HCT116 (cell line): ENCODE measurements around the gene TBRG4. TPM values are rescaled to one million over a fixed set of nuclear protein-coding genes. Genes with fewer than 3 reads are reported as not detected.

ENCODE experiments used
- ATAC-seq: fragments of 200-7000 bp; cut with Tn5 transposase; 2 replicates; pipeline ENCODE4 v1.9.1; 2020; ENCODE audit warnings: mild to moderate bottlenecking, moderate library complexity
- BruUV-seq: library from RNA; stranded (reverse); fragments of 400-500 nt; replicated peaks from 2 replicates; lab custom pipeline; 2021; lab: Mats Ljungman, UMichigan
- CTCF ChIA-PET: fragments of 300-600 bp; sonication (Branson Sonifier 250); formaldehyde crosslinking; loops from one replicate; lab custom pipeline; 2021; ENCODE audit warnings: antibody characterized with exemption; lab: Charles Lee
- POLR2A ChIA-PET: fragments of 300-600, 350-600 bp; sonication (Branson Sonifier 250); formaldehyde crosslinking; loops from one replicate; lab custom pipeline; 2021; ENCODE audit warnings: antibody characterized with exemption; lab: Charles Lee
- RAD21 ChIA-PET, 2 experiments: fragments of 300-600 bp; sonication (Branson Sonifier 250); formaldehyde crosslinking; loops; one replicate each; lab custom pipeline; 2023; ENCODE audit warnings: low total read pairs in 2 of 2; ENCODE audit not compliant: uncharacterized antibody in 2 of 2, unreplicated experiment in 2 of 2, low non-redundant PET in 1 of 2; lab: Charles Lee
- DNase-seq: peaks from one replicate; pipeline ENCODE4 v3.0.0-alpha.2; 2010; ENCODE audit warnings: low read depth, low spot score
- H2AFZ ChIP-seq: fragments of 200-600 bp; shearing (Covaris generic), sonication (generic); 2 replicates; pipeline ENCODE4 v1.6.1; 2017; ENCODE audit warnings: low read depth, mixed run types, mixed read lengths, antibody characterized with exemption, low read length; ENCODE audit not compliant: poor library complexity, severe bottlenecking
- H3K27ac ChIP-seq: 2 replicates; pipeline ENCODE4 v1.5.1; 2012; ENCODE audit warnings: low read depth, low read length
- H3K27me3 ChIP-seq: fragments of 200-600 bp; sonication (generic); 2 replicates; pipeline ENCODE4 v1.6.1; 2016; ENCODE audit warnings: mixed run types, low read length, mixed read lengths; ENCODE audit not compliant: insufficient read depth
- H3K36me3 ChIP-seq, 2 experiments: fragments of 200-500 bp in 1 of 2; fragments of 200-600 bp in 1 of 2; sonication (Bioruptor generic) in 1 of 2; sonication (generic) in 1 of 2; 2 replicates each; pipeline versions ENCODE4 v1.5.1 to v1.6.1; 2014 to 2016; ENCODE audit warnings: low read length in 2 of 2, inconsistent platforms in 1 of 2, mixed read lengths in 1 of 2, mixed run types in 1 of 2; ENCODE audit not compliant: insufficient read depth in 2 of 2, control insufficient read depth in 1 of 2
- H3K4me1 ChIP-seq, 2 experiments: fragments of 200-600 bp in 1 of 2; sonication (generic) in 1 of 2; 2 replicates each; pipeline versions ENCODE4 v1.5.1 to v1.6.1; 2012 to 2017; ENCODE audit warnings: low read length in 2 of 2, inconsistent platforms in 1 of 2, mild to moderate bottlenecking in 1 of 2, mixed read lengths in 1 of 2, mixed run types in 1 of 2, moderate library complexity in 1 of 2; ENCODE audit not compliant: insufficient read depth in 2 of 2, control insufficient read depth in 1 of 2
- H3K4me2 ChIP-seq: fragments of 200-600 bp; sonication (generic); 2 replicates; pipeline ENCODE4 v1.6.1; 2017; ENCODE audit warnings: mixed run types, low read length, mixed read lengths
- H3K4me3 ChIP-seq, 2 experiments: fragments of 200-600 bp in 1 of 2; sonication (generic) in 1 of 2; replicated peaks in 1 of 2; 2 replicates each; pipeline ENCODE4 v1.5.1; 2011 to 2016; ENCODE audit warnings: low read length in 2 of 2, control low read depth in 1 of 2, low read depth in 1 of 2, mild to moderate bottlenecking in 1 of 2, mixed read lengths in 1 of 2, mixed run types in 1 of 2
- H3K79me2 ChIP-seq: fragments of 200-600 bp; sonication (generic); 2 replicates; pipeline ENCODE4 v1.6.1; 2017; ENCODE audit warnings: mild to moderate bottlenecking, mixed run types, low read length, moderate library complexity, mixed read lengths; ENCODE audit not compliant: insufficient read depth
- H3K9ac ChIP-seq: fragments of 200-600 bp; sonication (generic); 2 replicates; pipeline ENCODE4 v1.6.1; 2016; ENCODE audit warnings: low read length, mixed read lengths
- H3K9me2 ChIP-seq: fragments of 200-600 bp; sonication (generic), shearing (Covaris generic); 2 replicates; pipeline ENCODE4 v1.6.1; 2017; ENCODE audit warnings: mixed run types, mild to moderate bottlenecking, moderate library complexity; ENCODE audit not compliant: insufficient read depth
- H3K9me3 ChIP-seq, 2 experiments: fragments of 200-500 bp in 1 of 2; fragments of 200-600 bp in 1 of 2; sonication (Bioruptor generic) in 1 of 2; sonication (generic) in 1 of 2; 2 replicates each; pipeline ENCODE4 v1.6.1; 2014 to 2017; ENCODE audit warnings: low read length in 2 of 2, mixed read lengths in 2 of 2, inconsistent platforms in 1 of 2, low read depth in 1 of 2, mild to moderate bottlenecking in 1 of 2, mixed run types in 1 of 2, moderate library complexity in 1 of 2; ENCODE audit not compliant: control insufficient read depth in 1 of 2, insufficient read depth in 1 of 2
- H4K20me1 ChIP-seq: fragments of 200-600 bp; sonication (generic), shearing (Covaris generic); 2 replicates; pipeline ENCODE4 v1.6.1; 2017; ENCODE audit warnings: mixed run types, mild to moderate bottlenecking, moderate library complexity; ENCODE audit not compliant: insufficient read depth
- CBX3 ChIP-seq: IDR thresholded peaks from 2 replicates; pipeline ENCODE4 v1.6.1; 2012; ENCODE audit warnings: low read depth
- CEBPB ChIP-seq: IDR thresholded peaks from 2 replicates; pipeline ENCODE4 v1.6.1; 2012; ENCODE audit warnings: low read depth
- ELF1 ChIP-seq: IDR thresholded peaks from 2 replicates; pipeline ENCODE4 v1.6.1; 2012; ENCODE audit warnings: low read depth, borderline replicate concordance
- EZH2 ChIP-seq: fragments of 200-600 bp; sonication (generic); IDR thresholded peaks from 2 replicates; pipeline ENCODE4 v1.6.1; 2017; ENCODE audit warnings: antibody characterized with exemption, mixed run types
- EZH2phosphoT487 ChIP-seq: fragments of 200-600 bp; IDR thresholded peaks from 2 replicates; pipeline ENCODE4 v1.6.1; 2018; ENCODE audit warnings: antibody characterized with exemption, borderline replicate concordance
- FOSL1 ChIP-seq: IDR thresholded peaks from 2 replicates; pipeline ENCODE4 v1.6.1; 2012; ENCODE audit warnings: low read depth
- JUND ChIP-seq: IDR thresholded peaks from 2 replicates; pipeline ENCODE4 v1.6.1; 2012
- POLR2A ChIP-seq: IDR thresholded peaks from 2 replicates; pipeline ENCODE4 v1.7.0; 2011; ENCODE audit warnings: borderline replicate concordance; ENCODE audit not compliant: insufficient read depth, insufficient read length; ENCODE audit errors: extremely low read depth
- SIN3A ChIP-seq: IDR thresholded peaks from 2 replicates; pipeline ENCODE4 v1.6.1; 2012; ENCODE audit warnings: low read depth
- SRF ChIP-seq: IDR thresholded peaks from 2 replicates; pipeline ENCODE4 v1.6.1; 2012; ENCODE audit warnings: low read depth
- intact Hi-C: fragments of 100-400 bp; cut with micrococcal nuclease; formaldehyde crosslinking; loops from 2 replicates; pipeline ENCODE4 v1.10.0; 2022
- total RNA-seq: library from RNA; stranded (reverse); gene quantifications from one replicate; pipeline ENCODE4 v1.2.1, GENCODE V29; 2021; ENCODE audit not compliant: unreplicated experiment
- TF ChIP-seq, protein P1 (sequence below): IDR thresholded peaks from 2 replicates; pipeline ENCODE4 v1.6.1; 2012; ENCODE audit warnings: low read depth
- TF ChIP-seq, protein P2 (sequence below): IDR thresholded peaks from 2 replicates; pipeline ENCODE4 v1.6.1; 2012
- TF ChIP-seq, protein P3 (sequence below), 3 experiments: fragments of 200-600 bp in 1 of 3; sonication (generic) in 1 of 3; IDR thresholded peaks in 2 of 3; conservative IDR thresholded peaks in 1 of 3; 2 replicates each; pipeline ENCODE4 v1.5.1; 2012 to 2017; ENCODE audit warnings: low read depth in 2 of 3, low read length in 2 of 3, antibody characterized with exemption in 1 of 3, borderline replicate concordance in 1 of 3, control low read depth in 1 of 3, mild to moderate bottlenecking in 1 of 3, mixed read lengths in 1 of 3, mixed run types in 1 of 3, moderate library complexity in 1 of 3; ENCODE audit not compliant: insufficient read depth in 1 of 3

Gene TBRG4
- total RNA-seq, 1 experiment from 2014 or later, result 136 TPM

DNA sequence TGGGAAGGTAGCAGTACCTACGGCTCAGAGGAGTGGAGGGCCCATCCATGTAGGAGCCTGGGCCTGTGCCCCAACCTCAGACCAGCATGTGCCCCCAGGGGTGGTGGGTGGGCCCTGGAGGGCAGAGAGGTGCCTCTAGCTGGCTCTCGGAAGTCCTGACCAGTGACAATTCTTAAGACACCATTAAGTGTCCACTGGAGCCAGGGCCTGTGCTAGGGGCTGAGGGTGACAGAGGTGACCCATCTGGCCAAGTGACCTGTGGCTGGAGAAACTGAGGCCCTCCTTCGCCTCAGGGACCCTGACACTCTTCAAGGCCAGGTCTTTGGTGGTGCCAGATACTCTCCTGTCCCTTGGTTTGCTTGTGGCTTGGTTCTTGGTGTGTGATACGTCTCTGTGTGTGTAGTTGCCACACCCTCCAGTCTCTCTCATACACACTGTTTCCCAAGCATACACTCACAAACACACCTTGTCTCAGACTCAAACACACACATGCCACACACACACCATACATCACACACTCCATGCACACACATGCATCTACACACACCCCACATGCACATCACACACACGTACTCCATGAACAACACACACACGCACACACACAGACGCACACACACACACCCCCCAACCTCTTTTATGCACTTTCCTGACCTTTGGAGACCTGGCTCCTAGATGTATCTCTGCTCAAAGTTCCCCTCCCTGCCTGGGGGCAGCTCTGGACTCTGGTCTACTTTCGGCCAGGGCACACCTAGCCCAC lies 45.2 kb upstream of the TBRG4 start:
- H3K27ac ChIP-seq, result no peak overlapping the region
- POLR2A ChIA-PET, result no interaction called here
- ATAC-seq (no peak), DNase-seq (no peak)
- H3K27me3 ChIP-seq, result no peaks in the 10 kb centered on the region
- no peak overlapping the region for H3K9ac ChIP-seq
- peaks cover 0 to 7% of the 10 kb centered on the region in 2 experiments; a peak in 1 of 4 replicates for H3K4me1 ChIP-seq
- BruUV-seq, result no TSS peak
- no peaks in the 10 kb centered on the region for H3K9me3 ChIP-seq
- H4K20me1 ChIP-seq, result no peaks in the 10 kb centered on the region
- TF ChIP-seq JUND, result no peak
- TF ChIP-seq EZH2, result no peak
- TF ChIP-seq FOSL1, result no peak
- no peak for TF ChIP-seq ELF1
- TF ChIP-seq, protein P1, sequence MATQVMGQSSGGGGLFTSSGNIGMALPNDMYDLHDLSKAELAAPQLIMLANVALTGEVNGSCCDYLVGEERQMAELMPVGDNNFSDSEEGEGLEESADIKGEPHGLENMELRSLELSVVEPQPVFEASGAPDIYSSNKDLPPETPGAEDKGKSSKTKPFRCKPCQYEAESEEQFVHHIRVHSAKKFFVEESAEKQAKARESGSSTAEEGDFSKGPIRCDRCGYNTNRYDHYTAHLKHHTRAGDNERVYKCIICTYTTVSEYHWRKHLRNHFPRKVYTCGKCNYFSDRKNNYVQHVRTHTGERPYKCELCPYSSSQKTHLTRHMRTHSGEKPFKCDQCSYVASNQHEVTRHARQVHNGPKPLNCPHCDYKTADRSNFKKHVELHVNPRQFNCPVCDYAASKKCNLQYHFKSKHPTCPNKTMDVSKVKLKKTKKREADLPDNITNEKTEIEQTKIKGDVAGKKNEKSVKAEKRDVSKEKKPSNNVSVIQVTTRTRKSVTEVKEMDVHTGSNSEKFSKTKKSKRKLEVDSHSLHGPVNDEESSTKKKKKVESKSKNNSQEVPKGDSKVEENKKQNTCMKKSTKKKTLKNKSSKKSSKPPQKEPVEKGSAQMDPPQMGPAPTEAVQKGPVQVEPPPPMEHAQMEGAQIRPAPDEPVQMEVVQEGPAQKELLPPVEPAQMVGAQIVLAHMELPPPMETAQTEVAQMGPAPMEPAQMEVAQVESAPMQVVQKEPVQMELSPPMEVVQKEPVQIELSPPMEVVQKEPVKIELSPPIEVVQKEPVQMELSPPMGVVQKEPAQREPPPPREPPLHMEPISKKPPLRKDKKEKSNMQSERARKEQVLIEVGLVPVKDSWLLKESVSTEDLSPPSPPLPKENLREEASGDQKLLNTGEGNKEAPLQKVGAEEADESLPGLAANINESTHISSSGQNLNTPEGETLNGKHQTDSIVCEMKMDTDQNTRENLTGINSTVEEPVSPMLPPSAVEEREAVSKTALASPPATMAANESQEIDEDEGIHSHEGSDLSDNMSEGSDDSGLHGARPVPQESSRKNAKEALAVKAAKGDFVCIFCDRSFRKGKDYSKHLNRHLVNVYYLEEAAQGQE, result no peak
- no peak for TF ChIP-seq CEBPB
- TF ChIP-seq, protein P2, sequence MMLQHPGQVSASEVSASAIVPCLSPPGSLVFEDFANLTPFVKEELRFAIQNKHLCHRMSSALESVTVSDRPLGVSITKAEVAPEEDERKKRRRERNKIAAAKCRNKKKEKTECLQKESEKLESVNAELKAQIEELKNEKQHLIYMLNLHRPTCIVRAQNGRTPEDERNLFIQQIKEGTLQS, result no peak
- TF ChIP-seq EZH2phosphoT487, result no peak
- TF ChIP-seq SIN3A, result no peak
- no peak for TF ChIP-seq POLR2A
- TF ChIP-seq, protein P3, sequence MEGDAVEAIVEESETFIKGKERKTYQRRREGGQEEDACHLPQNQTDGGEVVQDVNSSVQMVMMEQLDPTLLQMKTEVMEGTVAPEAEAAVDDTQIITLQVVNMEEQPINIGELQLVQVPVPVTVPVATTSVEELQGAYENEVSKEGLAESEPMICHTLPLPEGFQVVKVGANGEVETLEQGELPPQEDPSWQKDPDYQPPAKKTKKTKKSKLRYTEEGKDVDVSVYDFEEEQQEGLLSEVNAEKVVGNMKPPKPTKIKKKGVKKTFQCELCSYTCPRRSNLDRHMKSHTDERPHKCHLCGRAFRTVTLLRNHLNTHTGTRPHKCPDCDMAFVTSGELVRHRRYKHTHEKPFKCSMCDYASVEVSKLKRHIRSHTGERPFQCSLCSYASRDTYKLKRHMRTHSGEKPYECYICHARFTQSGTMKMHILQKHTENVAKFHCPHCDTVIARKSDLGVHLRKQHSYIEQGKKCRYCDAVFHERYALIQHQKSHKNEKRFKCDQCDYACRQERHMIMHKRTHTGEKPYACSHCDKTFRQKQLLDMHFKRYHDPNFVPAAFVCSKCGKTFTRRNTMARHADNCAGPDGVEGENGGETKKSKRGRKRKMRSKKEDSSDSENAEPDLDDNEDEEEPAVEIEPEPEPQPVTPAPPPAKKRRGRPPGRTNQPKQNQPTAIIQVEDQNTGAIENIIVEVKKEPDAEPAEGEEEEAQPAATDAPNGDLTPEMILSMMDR (IDR thresholded peaks at IDR 0.05 in 2 of 3, conservative IDR thresholded peaks at IDR 0.05 in 1 of 3; ENCODE audit: borderline replicate concordance in 1 of 3, insufficient read depth in 1 of 3, low read depth in 2 of 3, low read length in 2 of 3), result no peak
- TF ChIP-seq SRF, result no peak
- no peak for TF ChIP-seq CBX3
- CTCF ChIA-PET, result interaction anchor here (1.8 kb wide), 1 partner anchor 104 kb away, joined by 7 read pairs; no protein-coding TSS in a partner anchor
- H3K9me2 ChIP-seq, result no peaks in the 10 kb centered on the region
- H3K36me3 ChIP-seq, result no peaks in the 10 kb centered on the region
- H3K4me2 ChIP-seq, result no peak overlapping the region
- intact Hi-C loops, result no loop called here
- no peak overlapping the region for H2AFZ ChIP-seq
- RAD21 ChIA-PET, result no interaction called here
- H3K4me3 ChIP-seq, result no peak overlapping the region
- no peaks in the 10 kb centered on the region for H3K79me2 ChIP-seq
